Omental fat pad (tissue), 4 donors: ENCODE data around the gene DDI2. TPM values are rescaled to one million over a fixed set of nuclear protein-coding genes. Genes with fewer than 3 reads are reported as not detected.
"Not testable (repeated sequence)": the region's sequence is repeated elsewhere in the genome, so short reads cannot be mapped to it uniquely, and the experiment has no call there.

ENCODE experiments used
- ATAC-seq: fragments of 150-250 bp; one replicate; pipeline ENCODE4 v1.9.1; 2016; ENCODE audit warnings: mild to moderate bottlenecking, moderate library complexity; ENCODE audit not compliant: low FRiP score
- DNase-seq: peaks from one replicate; pipeline ENCODE4 v3.0.0-alpha.2; 2019; ENCODE audit warnings: low spot score
- total RNA-seq, 4 donors: library from RNA; depleted of rRNA; stranded (reverse); fragments of >200 nt; gene quantifications; one replicate each; pipeline ENCODE4 v1.1.0, GENCODE V29; 2016
- TF ChIP-seq, protein P1 (sequence below), 3 donors: fragments of 450-650 bp; IDR thresholded peaks; one replicate each; pipeline ENCODE4 v1.5.1; 2016 to 2017; ENCODE audit warnings: antibody characterized with exemption in 3 of 3, mild to moderate bottlenecking in 3 of 3, moderate library complexity in 2 of 3

The DDI2 gene
- total RNA-seq, 4 donors from 2014 or later, result 49.3 to 63.2 (median 54.5) TPM

DNA sequence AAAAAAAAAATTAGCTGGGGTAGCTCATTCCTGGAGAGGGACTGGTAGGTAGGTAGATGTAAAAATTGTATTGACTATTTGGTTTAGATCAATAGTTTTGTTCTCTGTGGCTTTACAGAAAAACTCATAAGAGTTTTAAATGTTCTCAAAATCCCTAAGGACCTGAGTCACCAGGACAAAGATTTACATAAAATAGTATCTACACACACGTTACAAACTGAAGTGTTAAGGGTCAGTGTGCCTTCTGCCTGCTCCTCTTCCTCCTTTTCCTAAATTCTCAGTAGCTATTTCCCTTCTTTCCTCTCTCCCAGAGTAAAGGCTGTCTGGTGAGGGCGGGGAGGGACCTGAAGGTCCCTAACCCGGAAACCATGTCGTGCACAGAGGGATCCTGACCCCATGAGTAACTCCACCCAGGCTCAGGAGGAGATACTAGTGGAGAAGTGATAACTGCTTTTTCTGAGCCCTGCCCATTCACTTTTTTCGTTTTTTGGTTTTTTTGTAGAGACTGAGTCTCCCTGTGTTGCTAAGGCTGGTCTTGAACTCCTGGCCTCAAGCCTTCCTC lies 74.9 kb downstream of the DDI2 start:
- ATAC-seq, result no peak
- TF ChIP-seq, protein P1, sequence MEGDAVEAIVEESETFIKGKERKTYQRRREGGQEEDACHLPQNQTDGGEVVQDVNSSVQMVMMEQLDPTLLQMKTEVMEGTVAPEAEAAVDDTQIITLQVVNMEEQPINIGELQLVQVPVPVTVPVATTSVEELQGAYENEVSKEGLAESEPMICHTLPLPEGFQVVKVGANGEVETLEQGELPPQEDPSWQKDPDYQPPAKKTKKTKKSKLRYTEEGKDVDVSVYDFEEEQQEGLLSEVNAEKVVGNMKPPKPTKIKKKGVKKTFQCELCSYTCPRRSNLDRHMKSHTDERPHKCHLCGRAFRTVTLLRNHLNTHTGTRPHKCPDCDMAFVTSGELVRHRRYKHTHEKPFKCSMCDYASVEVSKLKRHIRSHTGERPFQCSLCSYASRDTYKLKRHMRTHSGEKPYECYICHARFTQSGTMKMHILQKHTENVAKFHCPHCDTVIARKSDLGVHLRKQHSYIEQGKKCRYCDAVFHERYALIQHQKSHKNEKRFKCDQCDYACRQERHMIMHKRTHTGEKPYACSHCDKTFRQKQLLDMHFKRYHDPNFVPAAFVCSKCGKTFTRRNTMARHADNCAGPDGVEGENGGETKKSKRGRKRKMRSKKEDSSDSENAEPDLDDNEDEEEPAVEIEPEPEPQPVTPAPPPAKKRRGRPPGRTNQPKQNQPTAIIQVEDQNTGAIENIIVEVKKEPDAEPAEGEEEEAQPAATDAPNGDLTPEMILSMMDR (IDR thresholded peaks at IDR 0.05), result no peak
- no peak for DNase-seq

DNA sequence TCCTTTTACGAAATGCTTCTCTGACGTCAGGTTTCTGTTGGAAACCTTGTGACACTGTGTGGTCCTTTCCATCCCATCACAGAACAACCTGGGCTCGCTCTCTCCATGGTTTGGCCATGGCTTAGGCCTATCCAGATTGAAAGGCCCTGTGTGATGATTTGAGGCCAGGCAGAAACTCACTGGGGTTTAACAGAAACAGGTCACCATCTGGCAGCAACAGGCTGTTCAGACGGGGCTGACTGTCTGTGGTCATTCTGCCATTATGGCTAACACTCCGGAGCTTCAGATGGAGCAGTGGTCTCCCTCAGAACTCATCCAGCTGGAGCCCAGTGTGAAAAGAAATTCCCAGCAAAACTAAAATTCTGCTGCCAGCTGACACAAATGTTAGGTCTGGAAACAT lies 76.1 kb downstream of the DDI2 start:
- DNase-seq, result no peak
- no peak for ATAC-seq
- TF ChIP-seq, protein P1 (IDR thresholded peaks at IDR 0.05), result no peak

- no peak for DNase-seq
- peak; percentile 31 for ATAC-seq
Observed at GRCh38 chr1:15696956-15697521, 79.8 kb downstream of the DDI2 start.

GRCh38 chr1:15698201-15698600 lies 80.9 kb downstream of the DDI2 start:
- no peak for ATAC-seq
- TF ChIP-seq, protein P1 (IDR thresholded peaks at IDR 0.05), result no peak
- no peak for DNase-seq

More at GRCh38 chr1:15696956-15697521, 79.8 kb downstream of the DDI2 start:
- TF ChIP-seq, protein P1 (IDR thresholded peaks at IDR 0.05), result no peak

DNA sequence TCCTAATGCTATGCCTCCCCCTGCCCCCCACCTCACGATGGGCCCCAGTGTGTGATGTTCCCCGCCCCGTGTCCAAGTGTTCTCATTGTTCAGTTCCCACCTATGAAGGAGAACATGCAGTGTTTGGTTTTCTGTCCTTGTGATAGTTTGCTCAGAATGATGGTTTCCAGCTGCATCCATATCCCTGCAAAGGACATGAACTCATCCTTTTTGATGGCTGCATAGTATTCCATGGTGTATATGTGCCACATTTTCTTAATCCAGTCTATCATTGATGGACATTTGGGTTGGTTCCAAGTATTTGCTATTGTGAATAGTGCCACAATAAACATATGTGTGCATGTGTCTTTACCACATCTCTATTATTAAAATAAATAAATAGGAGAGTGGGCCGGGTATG lies 82.1 kb downstream of the DDI2 start:
- not testable (repeated sequence) for DNase-seq, ATAC-seq

DNA sequence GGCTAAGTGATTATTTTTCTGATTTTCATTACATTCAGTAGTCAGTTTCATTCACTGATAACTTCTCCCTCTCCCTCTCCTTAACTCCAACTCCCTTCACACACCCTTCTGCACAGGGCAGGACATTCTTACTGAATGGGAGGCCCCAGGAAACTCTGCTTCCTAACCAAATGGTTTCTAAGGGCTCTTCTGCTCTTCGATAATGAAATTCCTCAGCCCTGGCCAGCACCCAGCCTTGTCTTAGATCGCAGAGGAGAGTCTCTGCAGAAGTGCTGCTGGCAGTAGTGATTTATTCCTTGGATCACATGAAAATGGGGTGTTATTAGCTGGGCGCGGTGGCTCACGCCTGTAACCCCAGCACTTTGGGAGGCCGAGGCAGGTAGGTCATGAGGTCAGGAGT lies 83.2 kb downstream of the DDI2 start:
- DNase-seq (no peak), ATAC-seq (no peak)
- TF ChIP-seq, protein P1 (IDR thresholded peaks at IDR 0.05), result no peak

- DNase-seq, result no peak
- TF ChIP-seq, protein P1 (IDR thresholded peaks at IDR 0.05), result no peak
- no peak for ATAC-seq
Observed at GRCh38 chr1:15701784-15702183, 84.5 kb downstream of the DDI2 start.
